ENCODE results near the gene RBM20.

DNA sequence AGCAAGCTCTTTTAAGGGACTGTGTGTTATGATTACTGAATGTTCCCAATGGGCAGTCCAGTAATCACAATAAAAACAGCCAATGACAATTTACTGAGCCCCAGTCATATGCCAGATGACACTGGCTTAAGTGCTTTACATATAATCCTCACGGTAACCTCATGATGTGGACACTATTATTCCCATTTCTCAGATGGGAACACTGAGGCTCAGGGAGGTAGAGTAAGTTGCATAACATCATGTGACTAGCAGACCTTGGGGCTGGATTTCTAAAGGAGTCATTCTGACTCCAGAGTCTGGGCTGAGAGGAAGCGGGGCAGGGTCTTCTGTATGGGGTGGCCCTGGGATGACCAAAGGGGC lies 7.6 kb upstream of the RBM20 start:
- TF ChIP-seq, protein P1, sequence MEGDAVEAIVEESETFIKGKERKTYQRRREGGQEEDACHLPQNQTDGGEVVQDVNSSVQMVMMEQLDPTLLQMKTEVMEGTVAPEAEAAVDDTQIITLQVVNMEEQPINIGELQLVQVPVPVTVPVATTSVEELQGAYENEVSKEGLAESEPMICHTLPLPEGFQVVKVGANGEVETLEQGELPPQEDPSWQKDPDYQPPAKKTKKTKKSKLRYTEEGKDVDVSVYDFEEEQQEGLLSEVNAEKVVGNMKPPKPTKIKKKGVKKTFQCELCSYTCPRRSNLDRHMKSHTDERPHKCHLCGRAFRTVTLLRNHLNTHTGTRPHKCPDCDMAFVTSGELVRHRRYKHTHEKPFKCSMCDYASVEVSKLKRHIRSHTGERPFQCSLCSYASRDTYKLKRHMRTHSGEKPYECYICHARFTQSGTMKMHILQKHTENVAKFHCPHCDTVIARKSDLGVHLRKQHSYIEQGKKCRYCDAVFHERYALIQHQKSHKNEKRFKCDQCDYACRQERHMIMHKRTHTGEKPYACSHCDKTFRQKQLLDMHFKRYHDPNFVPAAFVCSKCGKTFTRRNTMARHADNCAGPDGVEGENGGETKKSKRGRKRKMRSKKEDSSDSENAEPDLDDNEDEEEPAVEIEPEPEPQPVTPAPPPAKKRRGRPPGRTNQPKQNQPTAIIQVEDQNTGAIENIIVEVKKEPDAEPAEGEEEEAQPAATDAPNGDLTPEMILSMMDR (optimal IDR thresholded peaks at IDR 0.05 in 1 of 3, IDR thresholded peaks at IDR 0.05 in 1 of 3, conservative IDR thresholded peaks at IDR 0.05 in 1 of 3; ENCODE audit: extremely low read depth in 1 of 3, insufficient read depth in 2 of 3, low read length in 3 of 3) = no peak
- no peak for TF ChIP-seq EZH2 (IDR thresholded peaks at IDR 0.05; ENCODE audit: low read length)

All from keratinocyte (primary cell).